ENCODE measurements around the gene ZNF728.
"Not testable (repeated sequence)": the region's sequence is repeated elsewhere in the genome, so short reads cannot be mapped to it uniquely, and the experiment has no call there.

ZNF728 gene

GRCh38 chr19:23002690-23003422 is at the start of gene ZNF728:
Gene ZNF728 (minus strand): TSS chr19:23003176. CDS start chr19:23003030, 146 bp downstream.
- Mint-ChIP-seq H3K4me1 (ENCODE audit: low read depth) (no peaks in the 10 kb centered on the region), H3K27me3 (no peaks in the 10 kb centered on the region), H3K27ac (no peak within 1 kb of the TSS), H3K4me3 (no peak within 1 kb of the TSS), H3K9me3 (peaks cover 77% of the 10 kb centered on the region), H3K36me3 (ENCODE audit: low read depth) (no peaks in the 10 kb centered on the region)
- intact Hi-C loops (cut with micrococcal nuclease) = no loop called here

- peaks cover 92% of the 10 kb centered on the region for H3K9me3 Mint-ChIP-seq
- no peak overlapping the region for H3K4me3 Mint-ChIP-seq
- intact Hi-C loops (cut with micrococcal nuclease) = no loop called here
These were observed 49.4 kb upstream of the ZNF728 start for GRCh38 chr19:23052349-23052748.

GRCh38 chr19:23049256-23049655 is 46.3 kb upstream of the ZNF728 start:
- Mint-ChIP-seq H3K9me3 (peaks cover 92% of the 10 kb centered on the region), H3K4me1 (ENCODE audit: low read depth) (no peaks in the 10 kb centered on the region), H3K27ac (no peak overlapping the region), H3K27me3 (no peaks in the 10 kb centered on the region), H3K36me3 (ENCODE audit: low read depth) (no peaks in the 10 kb centered on the region), H3K4me3 (no peak overlapping the region)
- intact Hi-C loops (cut with micrococcal nuclease) = no loop called here

More at GRCh38 chr19:23052349-23052748, 49.4 kb upstream of the ZNF728 start:
- Mint-ChIP-seq H3K4me1 (ENCODE audit: low read depth) (no peaks in the 10 kb centered on the region), H3K27me3 (no peaks in the 10 kb centered on the region), H3K27ac (no peak overlapping the region), H3K36me3 (ENCODE audit: low read depth) (no peaks in the 10 kb centered on the region)

GRCh38 chr19:23046743-23047142 is 43.8 kb upstream of the ZNF728 start:
- no peak overlapping the region for H3K4me3 Mint-ChIP-seq
- no peaks in the 10 kb centered on the region for H3K36me3 Mint-ChIP-seq (ENCODE audit: low read depth)
- H3K27ac Mint-ChIP-seq = no peak overlapping the region
- no peaks in the 10 kb centered on the region for H3K4me1 Mint-ChIP-seq (ENCODE audit: low read depth)
- H3K27me3 Mint-ChIP-seq = no peaks in the 10 kb centered on the region
- intact Hi-C loops (cut with micrococcal nuclease) = no loop called here
- peaks cover 98% of the 10 kb centered on the region for H3K9me3 Mint-ChIP-seq

- no peaks in the 10 kb centered on the region for H3K36me3 Mint-ChIP-seq (ENCODE audit: low read depth)
- peaks cover 45% of the 10 kb centered on the region for H3K9me3 Mint-ChIP-seq
- no peaks in the 10 kb centered on the region for H3K4me1 Mint-ChIP-seq (ENCODE audit: low read depth)
- no peak overlapping the region for H3K4me3 Mint-ChIP-seq
- intact Hi-C loops (cut with micrococcal nuclease) = no loop called here
- H3K27ac Mint-ChIP-seq = no peak overlapping the region
- no peaks in the 10 kb centered on the region for H3K27me3 Mint-ChIP-seq
These were observed 30.7 kb upstream of the ZNF728 start for GRCh38 chr19:23033721-23034120.

- no peak overlapping the region for H3K27ac Mint-ChIP-seq
- no peaks in the 10 kb centered on the region for H3K27me3 Mint-ChIP-seq
- no peak overlapping the region for H3K4me3 Mint-ChIP-seq
- no peaks in the 10 kb centered on the region for H3K4me1 Mint-ChIP-seq (ENCODE audit: low read depth)
- intact Hi-C loops (cut with micrococcal nuclease) = no loop called here
- peaks cover 100% of the 10 kb centered on the region for H3K9me3 Mint-ChIP-seq
- H3K36me3 Mint-ChIP-seq (ENCODE audit: low read depth) = no peaks in the 10 kb centered on the region
These were observed 12.7 kb upstream of the ZNF728 start for GRCh38 chr19:23015660-23016059.

GRCh38 chr19:22994957-22995356 is 8.0 kb downstream of the ZNF728 start:
- H3K36me3 Mint-ChIP-seq (ENCODE audit: low read depth); H3K27ac Mint-ChIP-seq; H3K4me3 Mint-ChIP-seq; H3K4me1 Mint-ChIP-seq (ENCODE audit: low read depth); H3K27me3 Mint-ChIP-seq; intact Hi-C loops (cut with micrococcal nuclease): not testable (repeated sequence)
- peaks cover 68% of the 10 kb centered on the region for H3K9me3 Mint-ChIP-seq

GRCh38 chr19:22976248-22976647 is 26.7 kb downstream of the ZNF728 start:
- Mint-ChIP-seq H3K9me3 (peaks cover 74% of the 10 kb centered on the region), H3K4me1 (ENCODE audit: low read depth) (no peaks in the 10 kb centered on the region), H3K27me3 (no peaks in the 10 kb centered on the region), H3K4me3 (no peak overlapping the region), H3K27ac (no peak overlapping the region), H3K36me3 (ENCODE audit: low read depth) (no peaks in the 10 kb centered on the region)
- intact Hi-C loops (cut with micrococcal nuclease) = no loop called here

GRCh38 chr19:22975546-22976136 is 27.3 kb downstream of the ZNF728 start:
- H3K4me3 Mint-ChIP-seq; H3K4me1 Mint-ChIP-seq (ENCODE audit: low read depth); intact Hi-C loops (cut with micrococcal nuclease); H3K27ac Mint-ChIP-seq; H3K27me3 Mint-ChIP-seq; H3K36me3 Mint-ChIP-seq (ENCODE audit: low read depth): not testable (repeated sequence)
- peaks cover 74% of the 10 kb centered on the region for H3K9me3 Mint-ChIP-seq

GRCh38 chr19:22945560-22945959 is 57.4 kb downstream of the ZNF728 start:
- peaks cover 55% of the 10 kb centered on the region for H3K9me3 Mint-ChIP-seq
- no peak overlapping the region for H3K4me3 Mint-ChIP-seq

GRCh38 chr19:22935151-22935550 is 67.8 kb downstream of the ZNF728 start:
- intact Hi-C loops (cut with micrococcal nuclease) = no loop called here
- Mint-ChIP-seq H3K4me3 (no peak overlapping the region), H3K36me3 (ENCODE audit: low read depth) (no peaks in the 10 kb centered on the region), H3K27me3 (no peaks in the 10 kb centered on the region), H3K27ac (no peak overlapping the region), H3K4me1 (ENCODE audit: low read depth) (no peaks in the 10 kb centered on the region), H3K9me3 (peaks cover 59% of the 10 kb centered on the region)

More at GRCh38 chr19:22945560-22945959, 57.4 kb downstream of the ZNF728 start:
- Mint-ChIP-seq H3K4me1 (ENCODE audit: low read depth) (no peaks in the 10 kb centered on the region), H3K27ac (no peak overlapping the region), H3K27me3 (no peaks in the 10 kb centered on the region), H3K36me3 (ENCODE audit: low read depth) (no peaks in the 10 kb centered on the region)
- intact Hi-C loops (cut with micrococcal nuclease) = no loop called here

- H3K36me3 Mint-ChIP-seq (ENCODE audit: low read depth); H3K27me3 Mint-ChIP-seq; H3K4me3 Mint-ChIP-seq; intact Hi-C loops (cut with micrococcal nuclease); H3K27ac Mint-ChIP-seq; H3K4me1 Mint-ChIP-seq (ENCODE audit: low read depth): not testable (repeated sequence)
- H3K9me3 Mint-ChIP-seq = peaks cover 52% of the 10 kb centered on the region
These were observed 75.4 kb downstream of the ZNF728 start for GRCh38 chr19:22927576-22927975.

GRCh38 chr19:22925181-22925580 is 77.8 kb downstream of the ZNF728 start:
- H3K27ac Mint-ChIP-seq; H3K4me1 Mint-ChIP-seq (ENCODE audit: low read depth); intact Hi-C loops (cut with micrococcal nuclease): not testable (repeated sequence)

More at GRCh38 chr19:22925181-22925580, 77.8 kb downstream of the ZNF728 start:
- H3K27me3 Mint-ChIP-seq; H3K4me3 Mint-ChIP-seq; H3K36me3 Mint-ChIP-seq (ENCODE audit: low read depth): not testable (repeated sequence)
- H3K9me3 Mint-ChIP-seq = peaks cover 53% of the 10 kb centered on the region

Measured in dendritic cell treated with granulocyte-macrophage colony-stimulating factor and Interleukin-4, amounts not matched to agents 40 ng/mL and 50 ng/mL, for 4 days (primary cell).